GM13976 (cell line): ENCODE data around the gene LSM4.

Experiments
- DNase-seq: peaks from one replicate; pipeline ENCODE4 v3.0.0; 2012; ENCODE audit warnings: low spot score
- CTCF ChIP-seq: IDR thresholded peaks from 2 replicates; pipeline ENCODE4 v1.5.1; 2012; ENCODE audit warnings: borderline replicate concordance, mild to moderate bottlenecking; ENCODE audit not compliant: insufficient read depth; ENCODE audit errors: extremely low read depth, missing control alignments, control extremely low read depth
- in situ Hi-C: fragments of 300-500 bp; cut with MboI; formaldehyde crosslinking; loops from one replicate; pipeline ENCODE4 v1.12.0; 2022; ENCODE audit warnings: low sequenced_read_pairs, mixed read lengths, inconsistent platforms; ENCODE audit not compliant: unreplicated experiment

The LSM4 gene

DNA sequence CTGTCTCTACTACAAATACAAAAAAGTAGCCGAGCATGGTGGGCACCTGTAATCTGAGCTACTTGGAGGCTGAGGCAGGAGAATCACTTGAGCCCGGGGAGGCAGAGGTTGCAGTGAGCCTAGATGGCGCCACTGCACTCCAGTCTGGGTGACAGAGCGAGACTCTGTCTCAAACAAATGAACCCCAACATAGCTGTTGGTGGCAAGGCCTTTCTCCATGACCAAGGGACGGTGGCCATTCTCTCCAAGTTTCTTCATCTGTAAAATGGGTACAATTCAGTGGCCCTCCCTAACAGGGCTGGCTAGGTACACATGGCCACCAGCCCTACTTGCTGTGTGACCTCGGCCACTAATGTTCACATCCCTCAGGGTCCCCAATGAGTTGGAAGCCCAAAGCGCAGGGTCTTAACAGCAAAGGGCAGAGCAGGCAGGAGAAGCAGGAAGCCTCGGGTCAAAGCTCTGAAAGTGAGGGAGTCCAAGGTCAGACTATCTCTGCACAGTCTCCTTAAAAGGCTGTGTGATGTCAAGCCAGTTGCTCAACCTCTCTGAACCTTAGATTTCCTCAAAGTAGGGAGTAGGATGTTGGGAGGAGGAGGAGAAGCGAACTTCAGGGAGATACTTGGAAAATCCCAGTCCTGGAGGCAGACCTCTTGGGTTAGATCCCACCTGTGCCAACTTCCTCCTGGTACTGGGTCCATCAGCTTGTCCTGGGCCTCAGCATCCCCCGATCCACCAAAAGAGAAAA, 44.2 kb downstream of the LSM4 start:
- in situ Hi-C loops: loop anchor here (5.0 kb wide), 1 partner anchor 49 kb away; no protein-coding TSS in a partner anchor
- peak; percentile 38 for TF ChIP-seq CTCF
- no peak for DNase-seq

- DNase-seq: no peak
- in situ Hi-C loops: loop anchor here (5.0 kb wide), 1 partner anchor 52 kb away; no protein-coding TSS in a partner anchor
- TF ChIP-seq CTCF: no peak
Measured at GRCh38 chr19:18274781-18275356, 48.0 kb downstream of the LSM4 start.

GRCh38 chr19:18274219-18274780, 48.6 kb downstream of the LSM4 start, which contains the start of gene IQCN:
IQCN (minus strand) TSS chr19:18274452; CDS start chr19:18269478, 4,974 bp downstream.
- TF ChIP-seq CTCF: no peak
- in situ Hi-C loops: no loop called here
- no peak for DNase-seq

DNA sequence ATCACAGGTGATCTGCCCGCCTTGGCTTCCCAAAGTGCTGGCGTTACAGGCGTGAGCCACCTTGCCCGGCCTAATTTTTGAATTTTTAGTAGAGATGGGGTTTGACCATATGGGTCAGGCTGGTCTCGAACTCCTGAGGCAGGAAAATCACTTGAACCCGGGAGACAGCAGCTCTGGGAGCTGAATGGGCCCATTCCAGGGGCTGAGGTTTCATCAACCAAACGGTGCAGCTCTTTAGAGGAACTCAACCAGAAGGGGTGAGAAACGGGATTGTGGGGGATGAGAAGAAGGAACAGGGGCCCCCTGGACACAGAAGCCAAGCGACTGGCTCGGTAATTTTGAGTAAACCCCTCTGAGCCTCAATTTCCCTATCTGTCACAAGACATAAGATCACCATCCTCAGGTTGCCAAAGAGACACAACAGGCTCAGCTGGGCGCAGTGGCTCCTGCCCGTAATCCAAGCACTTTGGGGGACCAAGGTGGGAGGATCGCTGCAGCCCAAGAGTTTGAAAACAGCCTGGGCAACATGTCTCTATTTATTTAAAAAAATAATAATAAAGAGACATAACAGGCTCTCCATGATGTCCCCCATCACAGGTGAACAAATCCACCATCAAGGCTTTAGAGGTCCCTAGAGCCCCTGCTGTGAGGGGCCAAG, 49.2 kb downstream of the LSM4 start:
- in situ Hi-C loops: no loop called here
- TF ChIP-seq CTCF: no peak
- DNase-seq: no peak

DNA sequence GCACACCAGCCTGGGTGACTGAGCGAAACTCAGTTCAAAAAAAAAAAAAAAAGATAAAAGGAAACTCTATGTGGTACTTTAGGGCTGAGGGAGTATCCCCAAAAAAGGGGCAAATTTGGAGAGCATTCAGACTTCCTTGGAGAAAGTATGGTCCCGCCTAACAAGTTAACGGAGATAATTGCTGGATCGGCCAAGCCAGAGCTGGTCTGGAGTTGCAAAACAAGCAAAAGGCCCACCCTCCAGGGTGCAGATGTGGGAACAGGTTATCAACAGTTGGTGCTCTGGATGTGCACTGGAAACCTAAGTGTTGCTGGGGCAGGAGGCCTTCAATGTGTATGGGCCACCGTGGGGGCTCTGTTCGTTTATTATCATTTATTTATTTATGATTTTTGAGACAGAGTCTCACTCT, 51.4 kb downstream of the LSM4 start:
- in situ Hi-C loops: no loop called here
- TF ChIP-seq CTCF: no peak
- DNase-seq: no peak

GRCh38 chr19:18270326-18270725, 52.5 kb downstream of the LSM4 start:
- DNase-seq: no peak
- in situ Hi-C loops: no loop called here
- no peak for TF ChIP-seq CTCF
